K562 (cell line): ENCODE measurements around the gene KRT16. TPM values are rescaled to one million over a fixed set of nuclear protein-coding genes. Genes with fewer than 3 reads are reported as not detected.

Source experiments
- ATAC-seq: fragments of 200-7000 bp; cut with Tn5 transposase; 3 replicates; pipeline ENCODE4 v1.9.1; 2020; ENCODE audit warnings: moderate library complexity
- BruUV-seq: library from RNA; stranded (reverse); fragments of 400-500 nt; replicated peaks from 2 replicates; lab custom pipeline; 2021; lab: Mats Ljungman, UMichigan
- CTCF ChIA-PET: fragments of 300-600 bp; formaldehyde crosslinking; extraction: SDS; loops from one replicate; lab custom pipeline; 2021; ENCODE audit warnings: low intra/inter-chr PET ratio; lab: Yijun Ruan, JAX
- POLR2A ChIA-PET: fragments of 300-600, 350-650 bp; sonication (Branson Sonifier 250); formaldehyde crosslinking; extraction: SDS; loops from one replicate; lab custom pipeline; 2021; ENCODE audit warnings: antibody characterized with exemption, inconsistent platforms; lab: Yijun Ruan, JAX
- DNase-seq, 4 experiments: peaks; one replicate each; pipeline versions ENCODE4 v3.0.0 to v3.0.0-alpha.2; 2011 to 2018; ENCODE audit warnings: low spot score in 3 of 4, mixed read lengths in 3 of 4; ENCODE audit errors: extremely low read depth in 1 of 4
- FAIRE-seq: peaks from 2 replicates; lab custom pipeline; 2011; peaks lifted over from hg19 to GRCh38; lab: Jason Lieb, UNC
- H2AFZ ChIP-seq: 2 replicates; pipeline ENCODE4 v1.6.0; 2011; ENCODE audit warnings: low read depth, low read length, control low read depth, inconsistent platforms
- H3K27ac ChIP-seq: fragments of 200-600 bp; 3 replicates; pipeline ENCODE4 v1.8.0; 2011; ENCODE audit warnings: low read depth, mild to moderate bottlenecking, control low read depth, inconsistent platforms, low read length, moderate library complexity, mixed read lengths; ENCODE audit errors: extremely low read depth
- H3K27me3 ChIP-seq, 2 experiments: fragments of 300-600 bp in 1 of 2; 2 replicates in 1 of 2; 3 replicates in 1 of 2; pipeline versions ENCODE4 v1.6.0 to v1.8.0; 2011; ENCODE audit warnings: inconsistent platforms in 2 of 2, low read length in 2 of 2, mild to moderate bottlenecking in 1 of 2, mixed read lengths in 1 of 2, moderate library complexity in 1 of 2; ENCODE audit not compliant: control insufficient read depth in 2 of 2, insufficient read depth in 2 of 2
- H3K36me3 ChIP-seq: fragments of 300-600 bp; 3 replicates; pipeline ENCODE4 v1.8.0; 2011; ENCODE audit warnings: mild to moderate bottlenecking, low read length, inconsistent platforms; ENCODE audit not compliant: control insufficient read depth, insufficient read depth
- H3K4me1 ChIP-seq, 2 experiments: fragments of 200-600 bp in 1 of 2; replicated peaks in 1 of 2; 2 replicates in 1 of 2; 3 replicates in 1 of 2; pipeline versions ENCODE4 v1.5.1 to v1.8.0; 2011; ENCODE audit warnings: inconsistent platforms in 2 of 2, low read length in 2 of 2, mild to moderate bottlenecking in 1 of 2, mixed read lengths in 1 of 2, moderate library complexity in 1 of 2; ENCODE audit not compliant: control insufficient read depth in 2 of 2, insufficient read depth in 2 of 2
- H3K4me2 ChIP-seq: 2 replicates; pipeline ENCODE4 v1.6.1; 2011; ENCODE audit warnings: low read length, control low read depth, inconsistent platforms, mixed read lengths; ENCODE audit not compliant: insufficient read depth
- H3K4me3 ChIP-seq: fragments of 200-600 bp; sonication (generic), shearing (Covaris generic); 2 replicates; pipeline ENCODE4 v1.5.1; 2016; ENCODE audit warnings: control low read depth, inconsistent platforms
- H3K79me2 ChIP-seq: fragments of 200-600 bp; 3 replicates; pipeline ENCODE4 v1.8.0; 2011; ENCODE audit warnings: low read length, inconsistent platforms; ENCODE audit not compliant: control insufficient read depth, insufficient read depth
- H3K9ac ChIP-seq, 2 experiments: 2 replicates each; pipeline versions ENCODE4 v1.6.0 to v1.6.1; 2011; ENCODE audit warnings: low read depth in 2 of 2, low read length in 2 of 2, control low read depth in 1 of 2, inconsistent platforms in 1 of 2, mild to moderate bottlenecking in 1 of 2, mixed read lengths in 1 of 2; ENCODE audit not compliant: insufficient read depth in 1 of 2
- H3K9me1 ChIP-seq: one replicate; pipeline ENCODE4 v1.6.0; 2011; ENCODE audit warnings: inconsistent platforms, mild to moderate bottlenecking, low read length, moderate library complexity; ENCODE audit not compliant: control insufficient read depth, insufficient read depth
- H3K9me3 ChIP-seq: replicated peaks from 2 replicates; pipeline ENCODE4 v1.5.1; 2011; ENCODE audit warnings: low read depth, low read length, inconsistent platforms; ENCODE audit not compliant: control insufficient read depth, insufficient read depth
- H4K20me1 ChIP-seq: replicated peaks from 2 replicates; pipeline ENCODE4 v1.6.1; 2011; ENCODE audit warnings: low read length, inconsistent platforms, mixed read lengths; ENCODE audit not compliant: control insufficient read depth, insufficient read depth
- ARID4B ChIP-seq: sonication (generic); formaldehyde crosslinking; IDR thresholded peaks from 2 replicates; pipeline ENCODE4 v1.8.0; 2022; ENCODE audit warnings: mild to moderate bottlenecking, missing genetic modification reagents
- CEBPB ChIP-seq: fragments of 450-650 bp; IDR thresholded peaks from 2 replicates; pipeline ENCODE4 v1.6.1; 2016; ENCODE audit warnings: missing genetic modification characterization, missing compliant biosample characterization
- CEBPG ChIP-seq, 3 experiments: fragments of 200-800 bp in 1 of 3; sonication (Bioruptor generic) in 1 of 3; sonication (generic) in 1 of 3; formaldehyde crosslinking in 1 of 3; IDR thresholded peaks in 2 of 3; conservative IDR thresholded peaks in 1 of 3; 2 replicates each; pipeline versions ENCODE4 v1.6.1 to v1.8.0; 2016 to 2022; ENCODE audit warnings: missing compliant biosample characterization in 2 of 3, missing genetic modification characterization in 2 of 3, mild to moderate bottlenecking in 1 of 3, missing genetic modification reagents in 1 of 3
- GTF2F1 ChIP-seq: IDR thresholded peaks from 2 replicates; pipeline ENCODE4 v1.6.1; 2011; ENCODE audit warnings: low read depth, low read length, improper control_type of control experiment
- HEY1 ChIP-seq: fragments of 250-450 bp; sonication (Bioruptor Pico); IDR thresholded peaks from 2 replicates; pipeline ENCODE4 v1.5.0; 2020; ENCODE audit warnings: mild to moderate bottlenecking, moderate library complexity, borderline replicate concordance
- HINFP ChIP-seq: fragments of 450-650 bp; conservative IDR thresholded peaks from 2 replicates; pipeline ENCODE4 v1.6.1; 2016; ENCODE audit warnings: missing genetic modification characterization, low read depth, mild to moderate bottlenecking, control low read depth, missing compliant biosample characterization
- SMAD1 ChIP-seq: fragments of 150-350 bp; IDR thresholded peaks from 2 replicates; pipeline ENCODE4 v1.6.1; 2014; ENCODE audit warnings: low read length, low read depth; ENCODE audit not compliant: partially characterized antibody
- SMARCC2 ChIP-seq: fragments of 450-650 bp; IDR thresholded peaks from 2 replicates; pipeline ENCODE4 v1.6.1; 2017; ENCODE audit warnings: antibody characterized with exemption, moderate library complexity, mild to moderate bottlenecking, low read depth
- TCF7L2 ChIP-seq: fragments of 150-350 bp; IDR thresholded peaks from 2 replicates; pipeline ENCODE4 v1.6.1; 2016; ENCODE audit warnings: low read depth, mild to moderate bottlenecking, low read length, moderate library complexity
- TEAD1 ChIP-seq, 2 experiments: fragments of 450-650 bp in 1 of 2; sonication (generic) in 1 of 2; formaldehyde crosslinking; IDR thresholded peaks; 2 replicates each; pipeline versions ENCODE4 v1.4.0 to v1.8.0; 2020 to 2022; ENCODE audit warnings: mild to moderate bottlenecking in 2 of 2, missing genetic modification reagents in 1 of 2
- ZBTB5 ChIP-seq: fragments of 450-650 bp; IDR thresholded peaks from 2 replicates; pipeline ENCODE4 v1.6.1; 2017; ENCODE audit warnings: antibody characterized with exemption
- ZKSCAN8 ChIP-seq: fragments of 200-800 bp; sonication (Bioruptor generic); IDR thresholded peaks from 2 replicates; pipeline ENCODE4 v1.6.1; 2016; ENCODE audit warnings: missing genetic modification characterization, missing compliant biosample characterization
- ZNF3 ChIP-seq: fragments of 250-450 bp; sonication (Bioruptor Pico); IDR thresholded peaks from 2 replicates; pipeline ENCODE4 v1.5.0; 2021; ENCODE audit warnings: mild to moderate bottlenecking, moderate library complexity
- ZNF696 ChIP-seq: fragments of 250-450 bp; sonication (Bioruptor Pico); conservative IDR thresholded peaks from 2 replicates; pipeline ENCODE4 v1.4.0; 2020; ENCODE audit warnings: mild to moderate bottlenecking, moderate library complexity
- WGBS: fragments of 100-300 bp; shearing (Covaris generic); methylation state at CpG from one replicate; pipeline ENCODE4 v1.1.6; 2016; ENCODE audit warnings: low coverage, mixed read lengths; ENCODE audit not compliant: insufficient coverage; ENCODE audit errors: missing lambda C conversion rate; 5-methylcytosine and 5-hydroxymethylcytosine counted together
- in situ Hi-C: fragments of 300-500 bp; cut with MboI; formaldehyde crosslinking; loops from 4 replicates; pipeline ENCODE4 v1.15.0; 2018; ENCODE audit warnings: inconsistent platforms, mixed read lengths
- intact Hi-C: fragments of 100-400 bp; cut with micrococcal nuclease; formaldehyde crosslinking; loops from 2 replicates; pipeline ENCODE4 v1.14.2; 2022
- polyA plus RNA-seq, 8 experiments: library from polyadenylated mRNA; depleted of rRNA in 4 of 8; stranded (reverse) in 5 of 8; unstranded in 3 of 8; fragments of >200 nt; fragmentation: Nextera tagmentation in 2 of 8; fragmentation: Illumina TruSeq in 1 of 8; extraction: Ambion mirVana in 2 of 8; extraction: Trizol in 1 of 8; gene quantifications; 2 replicates each; pipeline versions ENCODE4 v1.2.1 to v1.2.3, GENCODE V29; 2011 to 2014; ENCODE audit warnings: inconsistent platforms in 1 of 8, missing spikeins in 1 of 8
- total RNA-seq, 7 experiments: library from RNA; depleted of rRNA in 6 of 7; stranded (reverse); fragments of >200 nt in 6 of 7; fragmentation: Illumina TruSeq in 2 of 7; extraction: Trizol in 2 of 7; gene quantifications; 2 replicates each; pipeline versions ENCODE4 v1.2.1 to v1.2.3, GENCODE V29; 2011 to 2021; ENCODE audit warnings: low replicate concordance in 1 of 7

The KRT16 gene
- total and polyA plus RNA-seq, 9 of the 15 experiments (the other 6 are each of a cell fraction or from before 2014, with no cell fraction given): 0.04 TPM; not detected in 8

- no peak for FAIRE-seq
- ChIA-PET CTCF (no interaction called here), POLR2A (interaction anchor here (0.6 kb wide), 2 partner anchors 13 to 147 kb away, joined by 3 to 4 read pairs; no protein-coding TSS in a partner anchor)
- Histone ChIP-seq H3K27me3 (peaks cover 0 to 12% of the 10 kb centered on the region in 2 experiments; a peak in 2 of 5 replicates), H3K4me1 (peaks cover 0 to 17% of the 10 kb centered on the region in 2 experiments; a peak in 3 of 5 replicates), H3K79me2 (no peaks in the 10 kb centered on the region), H3K9me1 (no peaks in the 10 kb centered on the region), H3K9ac (0 out of 4 replicates have a peak overlapping the region, but pooled peaks of 1 of the 2 experiments have one; percentile 2), H2AFZ (no peak overlapping the region), H4K20me1 (peaks cover 5% of the 10 kb centered on the region; the same call in 1 of the 2 replicates), H3K27ac (no peak overlapping the region), H3K4me2 (no peak overlapping the region), H3K36me3 (no peaks in the 10 kb centered on the region), H3K4me3 (no peak overlapping the region), H3K9me3 (no peaks in the 10 kb centered on the region)
- intact Hi-C loops: no loop called here
- BruUV-seq: no TSS peak
- WGBS: 7% methylated on average over 3 of the region's 5 CpGs
- no peak for ATAC-seq
- in situ Hi-C loops: no loop called here
- DNase-seq: no peak
- no peak for TF ChIP-seq ARID4B (CRISPR knock-in tag)
- no peak for TF ChIP-seq ZKSCAN8 (CRISPR knock-in tag)
- TF ChIP-seq SMARCC2: no peak
- TF ChIP-seq CEBPB (tag): no peak
- TF ChIP-seq HINFP (tag): no peak
- TF ChIP-seq CEBPG (CRISPR knock-in tag; IDR thresholded peaks at IDR 0.05): no peak
- no peak for TF ChIP-seq CEBPG (tag; conservative IDR thresholded peaks at IDR 0.05 in 1 of 2, IDR thresholded peaks at IDR 0.05 in 1 of 2)
- no peak for TF ChIP-seq ZNF696 (CRISPR knock-in tag)
- no peak for TF ChIP-seq TEAD1 (CRISPR knock-in tag; IDR thresholded peaks at IDR 0.05)
- no peak for TF ChIP-seq ZNF3 (CRISPR knock-in tag)
- no peak for TF ChIP-seq ZBTB5
- TF ChIP-seq HEY1 (CRISPR knock-in tag): no peak
- TF ChIP-seq GTF2F1: no peak
- no peak for TF ChIP-seq SMAD1
- TF ChIP-seq TCF7L2: no peak
Observed at GRCh38 chr17:41638194-41638593, 25.6 kb upstream of the KRT16 start.
